ENCODE data around the gene C2CD2L.

C2CD2L gene

GRCh38 chr11:119112314-119113020 lies 5.3 kb downstream of the C2CD2L start:
- in situ Hi-C loops (cut with HindIII; ENCODE audit: low sequenced_read_pairs) = no loop called here

- in situ Hi-C loops (cut with HindIII; ENCODE audit: low sequenced_read_pairs) = no loop called here
Measured at GRCh38 chr11:119113716-119114115, 6.6 kb downstream of the C2CD2L start.

- in situ Hi-C loops (cut with HindIII; ENCODE audit: low sequenced_read_pairs) = no loop called here
Measured at GRCh38 chr11:119114351-119114750, 7.2 kb downstream of the C2CD2L start.

GRCh38 chr11:119115484-119116234 lies 8.5 kb downstream of the C2CD2L start:
- in situ Hi-C loops (cut with HindIII; ENCODE audit: low sequenced_read_pairs) = no loop called here

GRCh38 chr11:119116235-119116594 lies 9.1 kb downstream of the C2CD2L start:
- in situ Hi-C loops (cut with HindIII; ENCODE audit: low sequenced_read_pairs) = no loop called here

GRCh38 chr11:119116601-119117000 lies 9.5 kb downstream of the C2CD2L start:
- in situ Hi-C loops (cut with HindIII; ENCODE audit: low sequenced_read_pairs) = no loop called here

GRCh38 chr11:119117004-119117706 lies 10.0 kb downstream of the C2CD2L start:
- in situ Hi-C loops (cut with HindIII; ENCODE audit: low sequenced_read_pairs) = no loop called here

GRCh38 chr11:119118227-119118626 lies 11.1 kb downstream of the C2CD2L start:
- in situ Hi-C loops (cut with HindIII; ENCODE audit: low sequenced_read_pairs) = no loop called here

- in situ Hi-C loops (cut with HindIII; ENCODE audit: low sequenced_read_pairs) = no loop called here
Measured at GRCh38 chr11:119118946-119119345, 11.8 kb downstream of the C2CD2L start.

- in situ Hi-C loops (cut with HindIII; ENCODE audit: low sequenced_read_pairs) = no loop called here
Measured at GRCh38 chr11:119120639-119121007, 13.5 kb downstream of the C2CD2L start.

- in situ Hi-C loops (cut with HindIII; ENCODE audit: low sequenced_read_pairs) = no loop called here
Measured at GRCh38 chr11:119121008-119121810, 14.1 kb downstream of the C2CD2L start, which contains the start of gene HINFP. Gene HINFP (plus strand): TSS chr11:119121580. CDS start chr11:119126945, 5,365 bp downstream.

GRCh38 chr11:119121811-119122124 lies 14.6 kb downstream of the C2CD2L start:
- in situ Hi-C loops (cut with HindIII; ENCODE audit: low sequenced_read_pairs) = no loop called here

- in situ Hi-C loops (cut with HindIII; ENCODE audit: low sequenced_read_pairs) = no loop called here
Measured at GRCh38 chr11:119125821-119126220, 18.7 kb downstream of the C2CD2L start.

GRCh38 chr11:119126675-119127268 lies 19.6 kb downstream of the C2CD2L start:
- in situ Hi-C loops (cut with HindIII; ENCODE audit: low sequenced_read_pairs) = no loop called here

- in situ Hi-C loops (cut with HindIII; ENCODE audit: low sequenced_read_pairs) = loop anchor here (10.0 kb wide), 2 partner anchors 114 to 174 kb away; no protein-coding TSS in a partner anchor
Measured at GRCh38 chr11:119130662-119131061, 23.5 kb downstream of the C2CD2L start.

- in situ Hi-C loops (cut with HindIII; ENCODE audit: low sequenced_read_pairs) = loop anchor here (10.0 kb wide), 2 partner anchors 110 to 170 kb away; no protein-coding TSS in a partner anchor
Measured at GRCh38 chr11:119134389-119134978, 27.3 kb downstream of the C2CD2L start.

- in situ Hi-C loops (cut with HindIII; ENCODE audit: low sequenced_read_pairs) = loop anchor here (10.0 kb wide), 2 partner anchors 106 to 166 kb away; no protein-coding TSS in a partner anchor
Measured at GRCh38 chr11:119139276-119139675, 32.1 kb downstream of the C2CD2L start.

- in situ Hi-C loops (cut with HindIII; ENCODE audit: low sequenced_read_pairs) = no loop called here
Measured at GRCh38 chr11:119144825-119145486, 37.8 kb downstream of the C2CD2L start.

- in situ Hi-C loops (cut with HindIII; ENCODE audit: low sequenced_read_pairs) = no loop called here
Measured at GRCh38 chr11:119145551-119145950, 38.4 kb downstream of the C2CD2L start.

Measured in endothelial cell of hepatic sinusoid (primary cell).